A673 (cell line): Measurements from ENCODE around the gene CACNA2D3. TPM values are rescaled to one million over a fixed set of nuclear protein-coding genes. Genes with fewer than 3 reads are reported as not detected.

ENCODE experiments used
- BruUV-seq: library from RNA; stranded (reverse); fragments of 400-500 nt; replicated peaks from 2 replicates; lab custom pipeline; 2021; lab: Mats Ljungman, UMichigan
- CTCF ChIA-PET: fragments of 300-600 bp; sonication (Branson Sonifier 250); formaldehyde crosslinking; loops from one replicate; lab custom pipeline; 2022; ENCODE audit warnings: antibody characterized with exemption; lab: Charles Lee
- POLR2A ChIA-PET: fragments of 300-600 bp; sonication (Branson Sonifier 250); formaldehyde crosslinking; loops from one replicate; lab custom pipeline; 2022; ENCODE audit warnings: antibody characterized with exemption; ENCODE audit not compliant: low non-redundant PET; lab: Charles Lee
- DNase-seq: peaks from one replicate; pipeline ENCODE4 v3.0.0-alpha.2; 2015; ENCODE audit warnings: low spot score
- H3K27ac ChIP-seq: fragments of 200-600 bp; sonication (generic); 2 replicates; pipeline ENCODE4 v1.5.1; 2016; ENCODE audit warnings: mixed run types, low read depth, mild to moderate bottlenecking, mixed read lengths, antibody characterized with exemption, low read length; ENCODE audit not compliant: poor library complexity, severe bottlenecking
- H3K27me3 ChIP-seq: fragments of 200-600 bp; sonication (generic); replicated peaks from 2 replicates; pipeline ENCODE4 v1.6.1; 2017; ENCODE audit warnings: mixed run types, low read depth, mild to moderate bottlenecking, mixed read lengths, antibody characterized with exemption, low read length; ENCODE audit not compliant: insufficient read depth, poor library complexity
- H3K36me3 ChIP-seq: fragments of 200-600 bp; sonication (generic); 2 replicates; pipeline ENCODE4 v1.6.1; 2016; ENCODE audit warnings: mixed run types, mild to moderate bottlenecking, mixed read lengths, antibody characterized with exemption, low read length; ENCODE audit not compliant: insufficient read depth, poor library complexity, severe bottlenecking
- H3K4me1 ChIP-seq: fragments of 200-600 bp; sonication (generic); 2 replicates; pipeline ENCODE4 v1.6.1; 2017; ENCODE audit warnings: mixed run types, mild to moderate bottlenecking, mixed read lengths, antibody characterized with exemption, low read length; ENCODE audit not compliant: insufficient read depth, poor library complexity, severe bottlenecking
- H3K4me3 ChIP-seq: fragments of 200-600 bp; sonication (generic); 2 replicates; pipeline ENCODE4 v1.5.1; 2016; ENCODE audit warnings: low read depth, mixed run types, mild to moderate bottlenecking, mixed read lengths, low read length; ENCODE audit not compliant: poor library complexity, severe bottlenecking
- H3K9me3 ChIP-seq: fragments of 200-600 bp; sonication (generic); 2 replicates; pipeline ENCODE4 v1.6.1; 2016; ENCODE audit warnings: mixed run types, low read depth, mild to moderate bottlenecking, mixed read lengths, antibody characterized with exemption, low read length; ENCODE audit not compliant: poor library complexity, severe bottlenecking
- EZH2 ChIP-seq: fragments of 200-600 bp; sonication (generic); IDR thresholded peaks from 2 replicates; pipeline ENCODE4 v1.6.1; 2017; ENCODE audit warnings: borderline replicate concordance, low read depth, mild to moderate bottlenecking, mixed read lengths, antibody characterized with exemption, low read length; ENCODE audit not compliant: poor library complexity, severe bottlenecking
- intact Hi-C: fragments of 100-400 bp; cut with micrococcal nuclease; formaldehyde crosslinking; loops from one replicate; pipeline ENCODE4 v1.10.0; 2022; ENCODE audit not compliant: unreplicated experiment
- total RNA-seq: library from RNA; stranded (reverse); gene quantifications from 2 replicates; pipeline ENCODE4 v1.2.3, GENCODE V29; 2021
- TF ChIP-seq, protein P1 (sequence below): fragments of 300-800, 200-600 bp; sonication (generic); conservative IDR thresholded peaks from 2 replicates; pipeline ENCODE4 v1.5.1; 2017; ENCODE audit warnings: low read depth, mild to moderate bottlenecking, antibody characterized with exemption, low read length, moderate library complexity, mixed read lengths

CACNA2D3 gene
- total RNA-seq, 1 experiment from 2014 or later, result not detected

DNA sequence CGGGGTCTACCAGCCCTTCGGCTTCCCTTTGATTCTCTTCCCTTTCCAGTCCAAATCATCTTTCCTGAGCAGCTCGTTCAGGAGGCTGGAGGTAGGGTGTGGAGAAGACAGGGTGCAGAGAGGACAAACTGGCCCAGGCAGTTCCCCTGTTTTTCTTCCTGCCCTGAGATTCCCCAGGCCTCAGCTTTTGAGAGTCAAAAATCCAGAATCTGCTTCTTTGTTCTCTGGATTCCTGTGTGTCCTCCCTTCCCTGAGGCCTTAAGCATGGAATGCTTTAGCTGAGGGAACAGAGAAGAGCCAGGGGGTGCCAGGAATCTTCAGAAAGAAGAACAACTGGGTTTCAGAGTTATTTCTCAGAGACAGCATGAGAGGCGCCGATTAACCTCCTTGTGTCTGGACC, 832.2 kb downstream of the CACNA2D3 start:
- POLR2A ChIA-PET, result no interaction called here
- no peak overlapping the region for H3K4me3 ChIP-seq
- CTCF ChIA-PET, result no interaction called here
- H3K9me3 ChIP-seq, result no peaks in the 10 kb centered on the region
- no peaks in the 10 kb centered on the region for H3K27me3 ChIP-seq
- no TSS peak for BruUV-seq
- TF ChIP-seq, protein P1, sequence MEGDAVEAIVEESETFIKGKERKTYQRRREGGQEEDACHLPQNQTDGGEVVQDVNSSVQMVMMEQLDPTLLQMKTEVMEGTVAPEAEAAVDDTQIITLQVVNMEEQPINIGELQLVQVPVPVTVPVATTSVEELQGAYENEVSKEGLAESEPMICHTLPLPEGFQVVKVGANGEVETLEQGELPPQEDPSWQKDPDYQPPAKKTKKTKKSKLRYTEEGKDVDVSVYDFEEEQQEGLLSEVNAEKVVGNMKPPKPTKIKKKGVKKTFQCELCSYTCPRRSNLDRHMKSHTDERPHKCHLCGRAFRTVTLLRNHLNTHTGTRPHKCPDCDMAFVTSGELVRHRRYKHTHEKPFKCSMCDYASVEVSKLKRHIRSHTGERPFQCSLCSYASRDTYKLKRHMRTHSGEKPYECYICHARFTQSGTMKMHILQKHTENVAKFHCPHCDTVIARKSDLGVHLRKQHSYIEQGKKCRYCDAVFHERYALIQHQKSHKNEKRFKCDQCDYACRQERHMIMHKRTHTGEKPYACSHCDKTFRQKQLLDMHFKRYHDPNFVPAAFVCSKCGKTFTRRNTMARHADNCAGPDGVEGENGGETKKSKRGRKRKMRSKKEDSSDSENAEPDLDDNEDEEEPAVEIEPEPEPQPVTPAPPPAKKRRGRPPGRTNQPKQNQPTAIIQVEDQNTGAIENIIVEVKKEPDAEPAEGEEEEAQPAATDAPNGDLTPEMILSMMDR, result no peak
- TF ChIP-seq EZH2, result no peak
- no peaks in the 10 kb centered on the region for H3K4me1 ChIP-seq
- intact Hi-C loops, result loop anchor here (10.0 kb wide), 1 partner anchor 770 kb away; no protein-coding TSS in a partner anchor
- no peak for DNase-seq
- H3K27ac ChIP-seq, result no peak overlapping the region
- no peaks in the 10 kb centered on the region for H3K36me3 ChIP-seq

DNA sequence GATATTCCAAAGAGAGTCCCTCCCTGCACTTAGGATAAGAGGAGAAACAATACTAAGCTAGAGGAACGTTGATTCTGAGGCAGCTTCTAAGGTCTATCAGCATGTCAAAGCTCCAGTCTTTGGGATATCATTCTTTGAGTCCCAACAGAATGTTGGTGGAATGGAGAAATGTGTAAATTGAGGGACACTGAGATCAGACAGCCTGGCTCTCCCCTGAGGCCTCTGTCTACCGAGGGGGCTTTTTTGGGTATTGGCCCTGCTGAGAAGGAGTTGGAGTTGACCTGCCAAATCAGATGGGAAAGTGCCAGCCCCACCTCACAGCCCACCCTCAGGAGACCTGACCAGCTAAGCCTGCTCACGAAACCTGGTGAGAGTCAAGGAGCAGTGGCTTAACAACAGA, 833.1 kb downstream of the CACNA2D3 start:
- H3K4me3 ChIP-seq, result no peak overlapping the region
- H3K4me1 ChIP-seq, result no peaks in the 10 kb centered on the region
- POLR2A ChIA-PET, result no interaction called here
- no peak overlapping the region for H3K27ac ChIP-seq
- no peak for TF ChIP-seq EZH2
- TF ChIP-seq, protein P1, result no peak
- H3K27me3 ChIP-seq, result no peaks in the 10 kb centered on the region
- intact Hi-C loops, result loop anchor here (10.0 kb wide), 1 partner anchor 769 kb away; no protein-coding TSS in a partner anchor
- no peak for DNase-seq
- no peaks in the 10 kb centered on the region for H3K36me3 ChIP-seq
- BruUV-seq, result no TSS peak
- CTCF ChIA-PET, result no interaction called here
- H3K9me3 ChIP-seq, result no peaks in the 10 kb centered on the region

DNA sequence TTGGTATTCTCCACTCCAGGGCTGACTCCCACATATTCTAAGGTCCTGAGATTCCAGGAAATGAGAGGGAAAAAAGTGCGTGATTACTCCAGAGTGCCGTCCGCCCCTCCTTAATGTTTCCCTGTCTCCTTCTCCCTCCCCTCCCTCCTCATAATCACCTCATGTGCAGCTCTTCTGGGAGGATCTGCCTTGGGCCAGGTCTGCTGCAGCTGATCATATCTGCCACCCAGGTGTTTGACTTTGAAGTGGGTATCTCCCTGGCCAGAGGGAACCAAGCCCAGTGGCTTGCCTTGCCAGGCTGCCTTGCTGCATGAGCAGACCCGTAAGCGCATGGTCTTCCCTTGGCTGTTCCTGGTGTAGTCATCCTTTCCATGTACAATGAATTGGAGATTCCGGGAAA, 833.6 kb downstream of the CACNA2D3 start:
- no peaks in the 10 kb centered on the region for H3K4me1 ChIP-seq
- ChIA-PET POLR2A (no interaction called here), CTCF (no interaction called here)
- no peaks in the 10 kb centered on the region for H3K36me3 ChIP-seq
- DNase-seq, result no peak
- H3K27ac ChIP-seq, result no peak overlapping the region
- intact Hi-C loops, result loop anchor here (10.0 kb wide), 1 partner anchor 769 kb away; no protein-coding TSS in a partner anchor
- no peaks in the 10 kb centered on the region for H3K9me3 ChIP-seq
- no TSS peak for BruUV-seq
- no peak overlapping the region for H3K4me3 ChIP-seq
- no peaks in the 10 kb centered on the region for H3K27me3 ChIP-seq
- no peak for TF ChIP-seq EZH2

DNA sequence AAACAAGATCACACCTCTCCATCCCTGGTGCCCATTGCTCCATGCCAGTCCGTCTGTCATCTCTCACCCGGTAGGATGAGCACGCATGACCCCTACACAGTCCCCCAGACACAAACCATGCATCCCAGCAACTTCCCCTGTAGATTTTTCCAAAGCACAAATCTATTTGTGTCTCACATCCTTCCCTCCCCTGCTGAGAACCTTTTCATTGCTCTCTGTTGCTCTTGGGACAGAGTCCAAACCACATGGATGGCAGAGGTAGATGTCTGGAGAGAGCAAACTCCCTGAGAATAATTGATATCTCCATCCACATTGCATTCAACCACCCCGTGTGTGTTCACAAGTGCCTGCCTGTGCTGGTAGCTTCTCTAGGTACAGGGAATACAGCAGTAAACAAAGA, 835.4 kb downstream of the CACNA2D3 start:
- Histone ChIP-seq H3K27me3 (no peaks in the 10 kb centered on the region), H3K4me1 (no peaks in the 10 kb centered on the region), H3K4me3 (no peak overlapping the region), H3K36me3 (no peaks in the 10 kb centered on the region), H3K27ac (no peak overlapping the region), H3K9me3 (no peaks in the 10 kb centered on the region)
- intact Hi-C loops, result loop anchor here (10.0 kb wide), 1 partner anchor 767 kb away; no protein-coding TSS in a partner anchor
- BruUV-seq, result no TSS peak
- no peak for TF ChIP-seq EZH2
- TF ChIP-seq, protein P1, result no peak
- POLR2A ChIA-PET, result no interaction called here
- DNase-seq, result no peak
- CTCF ChIA-PET, result no interaction called here
